Thyroid gland (tissue), 4 donors: Measurements from ENCODE around the gene ARMH3.

ENCODE experiments used
- POLR2A ChIP-seq, 2 donors: fragments of 450-650 bp; IDR thresholded peaks; one replicate each; pipeline ENCODE4 v1.6.1; 2017; ENCODE audit warnings: antibody characterized with exemption in 2 of 2, mild to moderate bottlenecking in 2 of 2, moderate library complexity in 1 of 2
- TF ChIP-seq, protein P1 (sequence below), 6 experiments: fragments of 200-600 bp in 3 of 6; fragments of 450-650 bp in 3 of 6; sonication (generic) in 3 of 6; IDR thresholded peaks; one replicate each; pipeline ENCODE4 v1.5.1; 2016 to 2019; ENCODE audit warnings: antibody characterized with exemption in 6 of 6, mild to moderate bottlenecking in 2 of 6, inconsistent platforms in 1 of 6, moderate library complexity in 1 of 6

DNA sequence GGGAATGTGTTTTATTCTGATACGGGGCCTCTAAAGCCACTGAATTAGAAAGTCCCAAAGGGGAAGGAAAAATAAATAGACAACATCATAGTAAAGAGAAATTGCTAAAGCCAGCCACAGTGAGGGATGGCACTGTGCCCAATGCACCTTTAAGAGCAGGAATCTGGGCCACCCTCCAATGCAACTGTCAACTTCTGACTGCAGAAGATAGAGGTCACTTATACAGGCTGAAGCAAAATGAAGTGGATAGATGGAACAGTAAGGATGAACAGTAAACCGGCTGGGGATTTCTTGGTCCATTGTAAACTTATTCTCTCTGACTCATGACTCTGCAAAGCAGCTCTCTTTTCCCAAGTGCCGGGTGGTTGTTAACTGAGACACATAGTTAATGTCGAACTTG, 158.3 kb downstream of the ARMH3 start:
- no peak for TF ChIP-seq POLR2A (IDR thresholded peaks at IDR 0.05)
- TF ChIP-seq, protein P1, sequence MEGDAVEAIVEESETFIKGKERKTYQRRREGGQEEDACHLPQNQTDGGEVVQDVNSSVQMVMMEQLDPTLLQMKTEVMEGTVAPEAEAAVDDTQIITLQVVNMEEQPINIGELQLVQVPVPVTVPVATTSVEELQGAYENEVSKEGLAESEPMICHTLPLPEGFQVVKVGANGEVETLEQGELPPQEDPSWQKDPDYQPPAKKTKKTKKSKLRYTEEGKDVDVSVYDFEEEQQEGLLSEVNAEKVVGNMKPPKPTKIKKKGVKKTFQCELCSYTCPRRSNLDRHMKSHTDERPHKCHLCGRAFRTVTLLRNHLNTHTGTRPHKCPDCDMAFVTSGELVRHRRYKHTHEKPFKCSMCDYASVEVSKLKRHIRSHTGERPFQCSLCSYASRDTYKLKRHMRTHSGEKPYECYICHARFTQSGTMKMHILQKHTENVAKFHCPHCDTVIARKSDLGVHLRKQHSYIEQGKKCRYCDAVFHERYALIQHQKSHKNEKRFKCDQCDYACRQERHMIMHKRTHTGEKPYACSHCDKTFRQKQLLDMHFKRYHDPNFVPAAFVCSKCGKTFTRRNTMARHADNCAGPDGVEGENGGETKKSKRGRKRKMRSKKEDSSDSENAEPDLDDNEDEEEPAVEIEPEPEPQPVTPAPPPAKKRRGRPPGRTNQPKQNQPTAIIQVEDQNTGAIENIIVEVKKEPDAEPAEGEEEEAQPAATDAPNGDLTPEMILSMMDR (IDR thresholded peaks at IDR 0.05): no peak
